Sciatic nerve (tissue), 2 donors: ENCODE results near the gene EGFR. TPM values are rescaled to one million over a fixed set of nuclear protein-coding genes. Genes with fewer than 3 reads are reported as not detected.

Experiments
- ATAC-seq: fragments of 200-7000 bp; cut with Tn5 transposase; one replicate; pipeline ENCODE4 v1.9.1; 2020; ENCODE audit warnings: mild to moderate bottlenecking, moderate library complexity
- DNase-seq: peaks from one replicate; pipeline ENCODE4 v3.0.0-alpha.2; 2020; ENCODE audit warnings: low spot score
- intact Hi-C: fragments of 100-400 bp; cut with DNase I; formaldehyde crosslinking; loops from one replicate; pipeline ENCODE4 v1.14.2; 2022
- total RNA-seq: library from RNA; stranded (reverse); fragmentation: NEBNext Ultra II Directional; extraction: Animal tissue kit (Norgen Biotek cat#: 25700); gene quantifications from one replicate; pipeline ENCODE4 v1.2.1, GENCODE V29; 2021
- donor health status: DM: no; HTN: no; CAD: no.
- donor health status: DM: no; HTN: no; CAD: no.

Gene EGFR
- total RNA-seq, 1 donor from 2014 or later: 125 TPM

GRCh38 chr7:55092186-55092974 is 73.6 kb downstream of the EGFR start:
- DNase-seq (no peak), ATAC-seq (no peak)
- intact Hi-C loops: no loop called here

GRCh38 chr7:55092975-55093373 is 74.2 kb downstream of the EGFR start:
- ATAC-seq (no peak), DNase-seq (no peak)
- intact Hi-C loops: no loop called here

GRCh38 chr7:55093674-55094073 is 74.9 kb downstream of the EGFR start:
- no peak for ATAC-seq
- no peak for DNase-seq
- intact Hi-C loops: no loop called here

GRCh38 chr7:55094092-55094690 is 75.4 kb downstream of the EGFR start:
- DNase-seq (no peak), ATAC-seq (peak; percentile 7)
- intact Hi-C loops: no loop called here

GRCh38 chr7:55095672-55096071 is 76.9 kb downstream of the EGFR start:
- ATAC-seq (no peak), DNase-seq (no peak)
- intact Hi-C loops: no loop called here

- no peak for DNase-seq
- ATAC-seq: no peak
- intact Hi-C loops: no loop called here
Measured at GRCh38 chr7:55096323-55096722, 77.5 kb downstream of the EGFR start.

GRCh38 chr7:55097100-55097499 is 78.3 kb downstream of the EGFR start:
- no peak for DNase-seq
- intact Hi-C loops: no loop called here
- no peak for ATAC-seq

- ATAC-seq: peak; percentile 82
- intact Hi-C loops: no loop called here
Measured at GRCh38 chr7:55099066-55099820, 80.4 kb downstream of the EGFR start.

GRCh38 chr7:55099821-55100543 is 81.2 kb downstream of the EGFR start:
- DNase-seq (no peak), ATAC-seq (peak; percentile 74)
- intact Hi-C loops: no loop called here

More at GRCh38 chr7:55099066-55099820, 80.4 kb downstream of the EGFR start:
- no peak for DNase-seq

- intact Hi-C loops: no loop called here
- peak; percentile 81 for ATAC-seq
- DNase-seq: peak; percentile 92
Measured at GRCh38 chr7:55100544-55101327, 81.9 kb downstream of the EGFR start.

- intact Hi-C loops: no loop called here
- DNase-seq: no peak
- ATAC-seq: no peak
Measured at GRCh38 chr7:55101359-55101758, 82.5 kb downstream of the EGFR start.

- DNase-seq (no peak), ATAC-seq (no peak)
- intact Hi-C loops: no loop called here
Measured at GRCh38 chr7:55104123-55104522, 85.3 kb downstream of the EGFR start.

- intact Hi-C loops: no loop called here
- no peak for ATAC-seq
- no peak for DNase-seq
Measured at GRCh38 chr7:55104712-55105433, 86.1 kb downstream of the EGFR start.

GRCh38 chr7:55105952-55106351 is 87.1 kb downstream of the EGFR start:
- intact Hi-C loops: no loop called here
- ATAC-seq: no peak
- no peak for DNase-seq

- DNase-seq (no peak), ATAC-seq (no peak)
- intact Hi-C loops: no loop called here
Measured at GRCh38 chr7:55107946-55108345, 89.1 kb downstream of the EGFR start.

- no peak for DNase-seq
- no peak for ATAC-seq
- intact Hi-C loops: no loop called here
Measured at GRCh38 chr7:55108401-55108800, 89.6 kb downstream of the EGFR start.

GRCh38 chr7:55108818-55109217 is 90.0 kb downstream of the EGFR start:
- ATAC-seq (no peak), DNase-seq (no peak)
- intact Hi-C loops: no loop called here
